Activated T-cell treated with anti-CD3 and anti-CD28 coated beads for 24 hours (primary cell): ENCODE data around the gene DGKH.
"Not testable (repeated sequence)": the region's sequence is repeated elsewhere in the genome, so short reads cannot be mapped to it uniquely, and the experiment has no call there.

Source experiments
- DNase-seq: peaks from one replicate; pipeline ENCODE4 v3.0.0-alpha.2; 2020; ENCODE audit warnings: low read depth

The DGKH gene

DNA sequence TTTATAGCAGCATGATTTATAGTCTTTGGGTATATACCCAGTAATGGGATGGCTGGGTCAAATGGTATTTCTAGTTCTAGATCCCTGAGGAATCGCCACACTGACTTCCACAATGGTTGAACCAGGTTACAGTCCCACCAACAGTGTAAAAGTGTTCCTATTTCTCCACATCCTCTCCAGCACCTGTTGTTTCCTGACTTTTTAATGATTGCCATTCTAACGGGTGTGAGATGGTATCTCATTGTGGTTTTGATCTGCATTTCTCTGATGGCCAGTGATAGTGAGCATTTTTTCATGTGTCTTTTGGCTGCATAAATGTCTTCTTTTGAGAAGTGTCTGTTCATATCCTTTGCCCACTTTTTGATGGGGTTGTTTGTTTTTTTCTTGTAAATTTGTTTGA lies 114.9 kb downstream of the DGKH start:
- not testable (repeated sequence) for DNase-seq

DNA sequence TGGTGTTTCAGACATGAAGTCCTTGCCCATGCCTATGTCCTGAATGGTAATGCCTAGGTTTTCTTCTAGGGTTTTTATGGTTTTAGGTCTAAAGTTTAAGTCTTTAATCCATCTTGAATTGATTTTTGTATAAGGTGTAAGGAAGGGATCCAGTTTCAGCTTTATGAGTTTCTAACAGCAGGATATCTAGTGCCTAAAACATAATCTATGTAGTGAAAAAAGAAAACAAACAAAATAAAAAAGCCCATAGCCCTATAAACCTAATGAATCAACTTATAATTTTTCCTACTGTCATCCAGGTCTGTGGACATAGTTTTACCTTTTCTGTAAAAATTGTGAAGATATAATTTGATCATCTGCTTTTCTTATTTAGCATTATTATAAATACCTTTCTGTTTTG lies 115.5 kb downstream of the DGKH start:
- DNase-seq: not testable (repeated sequence)

DNA sequence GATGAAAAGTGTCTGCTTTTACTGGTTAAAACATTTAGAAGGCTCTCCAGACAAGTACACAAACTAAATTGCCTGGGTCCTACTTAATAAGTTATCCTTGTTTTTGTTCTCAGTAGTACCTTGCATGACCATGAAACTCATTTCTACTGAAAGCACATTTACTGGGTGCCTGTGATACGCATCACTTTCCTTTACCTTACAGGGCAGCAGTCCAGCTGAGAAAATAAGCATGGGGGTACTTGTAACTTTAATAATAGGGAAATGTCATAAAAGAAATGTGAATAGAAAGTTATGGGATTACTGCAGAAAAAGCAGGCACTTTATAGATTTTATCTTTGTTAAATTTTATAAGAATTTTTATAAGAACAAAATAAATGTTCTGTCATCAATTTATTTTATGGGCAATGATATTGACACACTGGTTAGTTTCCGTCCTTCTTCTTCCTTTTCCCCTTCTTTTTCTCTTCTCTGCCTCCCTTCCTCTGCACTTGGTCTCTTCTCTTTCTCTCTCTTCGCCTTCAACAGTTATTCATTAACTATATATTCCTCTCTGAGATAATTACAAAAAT lies 116.2 kb downstream of the DGKH start:
- DNase-seq: no peak

- DNase-seq: no peak
Observed at GRCh38 chr13:42168496-42168895, 120.0 kb downstream of the DGKH start.

GRCh38 chr13:42170029-42170428 lies 121.6 kb downstream of the DGKH start:
- no peak for DNase-seq

DNA sequence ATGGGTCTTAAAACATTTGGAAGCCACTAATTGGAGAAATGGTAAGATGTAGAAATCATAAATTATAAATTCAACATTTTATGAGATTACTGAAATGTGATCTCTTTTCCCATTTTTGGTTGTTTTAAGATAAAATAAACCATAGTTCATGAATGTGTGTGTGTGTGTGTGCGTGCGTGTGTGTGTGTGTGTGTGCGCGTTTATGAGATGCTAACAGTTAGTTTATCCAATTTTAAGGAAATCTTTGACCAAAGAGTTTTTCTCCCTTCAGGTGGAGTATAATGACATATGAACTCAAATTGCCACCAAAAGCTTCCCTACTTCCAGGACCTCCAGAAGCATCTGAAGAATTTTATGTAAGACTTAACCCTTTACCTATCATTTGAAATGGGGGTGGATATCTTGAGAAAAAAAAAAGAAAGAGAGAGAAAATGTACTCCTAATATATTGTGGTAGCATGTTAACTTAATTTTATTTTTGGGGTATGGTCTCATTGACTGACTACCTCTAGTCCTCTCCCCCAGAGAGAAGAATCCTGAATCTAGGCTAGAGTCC lies 125.4 kb downstream of the DGKH start:
- DNase-seq: no peak

DNA sequence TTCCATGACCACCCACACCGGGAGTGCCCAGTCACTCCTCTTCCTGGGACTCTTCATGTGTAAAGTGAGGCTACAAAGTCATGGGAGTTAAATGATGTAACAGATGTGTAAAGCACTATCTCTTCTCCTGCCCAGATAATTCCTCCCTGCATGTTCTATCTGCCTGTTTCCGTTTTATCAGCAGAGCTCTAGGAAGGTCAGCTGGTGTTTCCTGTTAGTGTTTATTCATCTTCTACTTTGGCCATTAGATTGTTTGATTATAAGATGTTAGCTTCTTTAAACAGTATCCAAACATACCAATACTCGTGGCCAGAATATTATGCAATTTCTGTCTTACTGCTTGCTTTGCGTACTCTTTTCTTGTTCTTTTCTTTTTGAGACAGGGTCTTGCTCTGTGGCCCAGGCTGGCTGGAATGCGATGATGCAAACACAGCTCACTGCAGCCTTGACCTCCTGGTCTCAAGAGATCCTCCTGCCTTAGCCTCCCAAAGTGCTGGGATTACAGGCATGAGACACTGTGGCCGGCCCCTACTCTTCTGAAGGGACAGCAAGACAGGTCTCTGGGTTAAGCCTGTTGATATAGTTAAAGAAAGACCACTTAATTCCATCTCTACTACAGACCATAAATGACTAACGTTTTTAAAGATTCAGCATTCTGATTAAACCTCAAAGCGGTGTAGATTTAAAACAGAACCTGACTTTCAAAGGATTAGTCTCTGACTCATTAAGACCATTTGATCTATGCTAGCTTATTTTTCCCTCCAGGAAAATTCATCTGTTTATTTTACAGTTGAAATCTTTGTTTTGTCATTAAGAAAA lies 126.1 kb downstream of the DGKH start:
- no peak for DNase-seq

- no peak for DNase-seq
Observed at GRCh38 chr13:42176294-42176693, 127.8 kb downstream of the DGKH start.

- DNase-seq: no peak
Observed at GRCh38 chr13:42177189-42177588, 128.7 kb downstream of the DGKH start.

DNA sequence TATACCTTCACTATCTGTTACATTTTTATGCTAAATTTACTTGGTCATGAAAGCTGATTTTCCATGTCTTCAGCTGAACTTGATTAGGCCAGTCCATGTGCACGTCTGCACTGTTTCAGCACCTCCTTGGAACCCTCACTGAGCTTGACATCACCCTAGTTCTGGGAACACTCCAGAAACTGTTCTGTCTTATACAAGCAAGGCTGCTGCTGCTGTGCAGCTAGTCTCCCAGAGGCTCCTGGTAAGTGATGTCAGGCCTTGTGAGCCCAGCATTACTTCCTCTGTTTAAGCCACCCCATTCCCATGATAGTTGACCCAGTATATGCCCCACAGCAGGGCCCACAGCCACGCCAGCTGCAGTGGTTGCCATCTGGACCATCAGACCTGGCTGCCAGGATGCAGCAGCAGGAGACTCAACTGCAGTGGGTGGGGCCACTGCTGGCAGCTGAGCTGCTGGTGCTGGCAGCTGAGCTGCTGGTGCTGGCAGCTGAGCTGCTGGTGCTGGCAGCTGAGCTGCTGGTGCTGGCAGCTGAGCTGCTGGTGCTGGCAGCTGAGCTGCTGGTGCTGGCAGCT lies 133.0 kb downstream of the DGKH start:
- no peak for DNase-seq

- DNase-seq: no peak
Observed at GRCh38 chr13:42189061-42189460, 140.6 kb downstream of the DGKH start.

GRCh38 chr13:42190529-42190928 lies 142.1 kb downstream of the DGKH start:
- no peak for DNase-seq

GRCh38 chr13:42211704-42212464 lies 163.4 kb downstream of the DGKH start:
- no peak for DNase-seq

- DNase-seq: no peak
Observed at GRCh38 chr13:42214446-42214845, 166.0 kb downstream of the DGKH start.

- no peak for DNase-seq
Observed at GRCh38 chr13:42215578-42216421, 167.4 kb downstream of the DGKH start.

- DNase-seq: no peak
Observed at GRCh38 chr13:42216422-42216735, 167.9 kb downstream of the DGKH start.

- no peak for DNase-seq
Observed at GRCh38 chr13:42218576-42218975, 170.1 kb downstream of the DGKH start.

GRCh38 chr13:42219051-42219450 lies 170.6 kb downstream of the DGKH start:
- DNase-seq: no peak

GRCh38 chr13:42219876-42220275 lies 171.4 kb downstream of the DGKH start:
- no peak for DNase-seq

- DNase-seq: no peak
Observed at GRCh38 chr13:42221121-42221765, 172.8 kb downstream of the DGKH start.

DNA sequence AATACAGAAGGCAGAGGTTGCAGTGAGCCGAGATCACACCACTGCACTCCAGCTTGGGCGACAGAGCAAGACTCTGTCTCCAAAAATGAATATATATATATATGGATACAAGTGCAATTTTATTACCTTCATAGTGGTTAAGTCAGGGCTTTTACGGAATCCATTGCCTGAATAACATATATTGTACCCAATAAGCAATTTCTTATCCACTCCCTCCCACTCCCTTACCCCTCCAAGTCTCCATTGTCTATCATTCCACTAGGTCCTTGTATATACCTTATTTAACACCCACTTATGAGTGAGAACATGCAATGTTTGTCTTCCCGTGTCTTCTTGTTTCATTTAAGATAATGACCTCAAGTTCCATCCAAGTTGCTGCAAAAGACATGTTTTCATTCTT lies 175.2 kb downstream of the DGKH start:
- DNase-seq: no peak
